NB4 (cell line): Measurements from ENCODE around the gene ITGA1.

Experiments
- DNase-seq: peaks from one replicate; pipeline ENCODE4 v3.0.0; 2010; ENCODE audit warnings: low read depth
- H3K4me3 ChIP-seq: one replicate; pipeline ENCODE4 v1.5.1; 2011; ENCODE audit warnings: mild to moderate bottlenecking, low read depth, low read length, moderate library complexity
- MYC ChIP-seq: IDR thresholded peaks from 2 replicates; pipeline ENCODE4 v1.6.1; 2011; ENCODE audit warnings: low read depth, low read length
- POLR2A ChIP-seq: IDR thresholded peaks from 2 replicates; pipeline ENCODE4 v1.6.1; 2011; ENCODE audit warnings: mild to moderate bottlenecking; ENCODE audit not compliant: insufficient read length; ENCODE audit errors: extremely low read depth
- TF ChIP-seq, protein P1 (sequence below): IDR thresholded peaks from one replicate; pipeline ENCODE4 v1.5.1; 2012; ENCODE audit warnings: low read depth, low read length
- TF ChIP-seq, protein P2 (sequence below): IDR thresholded peaks from 2 replicates; pipeline ENCODE4 v1.6.1; 2011; ENCODE audit warnings: low read depth, low read length

ITGA1 gene

DNA sequence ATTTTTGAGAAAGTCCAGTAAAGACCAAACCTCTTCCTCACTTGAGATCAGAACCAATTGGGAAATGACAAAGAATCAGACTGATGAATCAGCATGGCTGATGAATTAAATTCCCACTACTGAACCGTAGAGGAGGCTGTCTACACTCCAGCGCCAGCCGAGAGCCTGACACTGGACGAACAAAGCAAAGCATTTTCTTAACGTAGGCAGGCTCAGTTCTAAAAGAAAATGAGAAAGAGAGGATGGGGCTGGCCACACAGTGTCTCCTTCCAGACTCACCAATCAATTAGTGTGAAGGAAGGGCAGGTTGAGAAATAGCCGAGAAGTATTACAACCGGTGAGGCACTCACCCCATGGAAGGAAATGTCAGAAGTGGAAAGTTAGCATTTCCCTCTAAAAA is 49.4 kb downstream of the ITGA1 start:
- H3K4me3 ChIP-seq, result no peak overlapping the region
- no peak for TF ChIP-seq MYC
- TF ChIP-seq, protein P1, sequence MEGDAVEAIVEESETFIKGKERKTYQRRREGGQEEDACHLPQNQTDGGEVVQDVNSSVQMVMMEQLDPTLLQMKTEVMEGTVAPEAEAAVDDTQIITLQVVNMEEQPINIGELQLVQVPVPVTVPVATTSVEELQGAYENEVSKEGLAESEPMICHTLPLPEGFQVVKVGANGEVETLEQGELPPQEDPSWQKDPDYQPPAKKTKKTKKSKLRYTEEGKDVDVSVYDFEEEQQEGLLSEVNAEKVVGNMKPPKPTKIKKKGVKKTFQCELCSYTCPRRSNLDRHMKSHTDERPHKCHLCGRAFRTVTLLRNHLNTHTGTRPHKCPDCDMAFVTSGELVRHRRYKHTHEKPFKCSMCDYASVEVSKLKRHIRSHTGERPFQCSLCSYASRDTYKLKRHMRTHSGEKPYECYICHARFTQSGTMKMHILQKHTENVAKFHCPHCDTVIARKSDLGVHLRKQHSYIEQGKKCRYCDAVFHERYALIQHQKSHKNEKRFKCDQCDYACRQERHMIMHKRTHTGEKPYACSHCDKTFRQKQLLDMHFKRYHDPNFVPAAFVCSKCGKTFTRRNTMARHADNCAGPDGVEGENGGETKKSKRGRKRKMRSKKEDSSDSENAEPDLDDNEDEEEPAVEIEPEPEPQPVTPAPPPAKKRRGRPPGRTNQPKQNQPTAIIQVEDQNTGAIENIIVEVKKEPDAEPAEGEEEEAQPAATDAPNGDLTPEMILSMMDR, result no peak
- TF ChIP-seq, protein P2, sequence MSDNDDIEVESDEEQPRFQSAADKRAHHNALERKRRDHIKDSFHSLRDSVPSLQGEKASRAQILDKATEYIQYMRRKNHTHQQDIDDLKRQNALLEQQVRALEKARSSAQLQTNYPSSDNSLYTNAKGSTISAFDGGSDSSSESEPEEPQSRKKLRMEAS, result no peak
- TF ChIP-seq POLR2A, result no peak
- no peak for DNase-seq

- TF ChIP-seq, protein P2, result no peak
- TF ChIP-seq, protein P1, result no peak
- TF ChIP-seq POLR2A, result no peak
- no peak for TF ChIP-seq MYC
- H3K4me3 ChIP-seq, result no peak overlapping the region
- no peak for DNase-seq
Observed at GRCh38 chr5:52837591-52838001, 49.9 kb downstream of the ITGA1 start.

DNA sequence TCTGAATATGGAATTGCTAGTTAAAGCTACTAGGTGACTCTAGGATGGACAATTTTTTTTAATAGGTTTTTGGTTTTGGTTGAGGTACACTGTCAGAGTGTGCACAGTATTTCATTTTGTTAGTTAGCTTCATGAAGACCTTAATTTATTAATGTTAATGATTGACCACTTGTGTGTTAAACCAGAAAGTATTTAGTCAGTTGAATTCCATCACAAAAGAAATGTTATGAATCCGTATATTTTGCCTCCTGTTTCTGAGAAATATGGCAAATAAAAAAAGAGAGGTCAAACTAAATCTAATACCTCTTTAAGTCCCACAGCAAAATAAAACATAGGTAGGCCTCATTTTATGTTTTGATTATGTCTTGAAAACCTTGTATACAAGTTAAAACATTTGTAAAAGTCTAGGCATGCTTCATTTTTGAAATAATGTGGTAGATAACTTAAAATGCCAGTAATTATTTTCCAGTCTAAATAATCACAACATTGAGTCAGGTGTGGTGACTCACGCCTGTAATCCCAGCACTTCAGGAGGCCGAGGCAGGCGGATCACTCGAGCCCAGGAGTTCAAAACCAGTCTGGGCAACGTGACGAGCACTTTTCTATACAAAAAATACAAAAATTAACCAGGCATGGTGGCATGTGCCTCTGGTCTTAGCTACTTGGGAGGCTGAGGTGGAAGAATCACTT is 50.8 kb downstream of the ITGA1 start:
- DNase-seq, result no peak
- TF ChIP-seq MYC, result no peak
- TF ChIP-seq, protein P1, result no peak
- TF ChIP-seq, protein P2, result no peak
- TF ChIP-seq POLR2A, result no peak
- no peak overlapping the region for H3K4me3 ChIP-seq

GRCh38 chr5:52839285-52839684 is 51.6 kb downstream of the ITGA1 start:
- H3K4me3 ChIP-seq, result no peak overlapping the region
- TF ChIP-seq POLR2A, result no peak
- TF ChIP-seq, protein P2, result no peak
- TF ChIP-seq, protein P1, result no peak
- no peak for TF ChIP-seq MYC
- no peak for DNase-seq

GRCh38 chr5:52840277-52841050 is 52.7 kb downstream of the ITGA1 start:
- TF ChIP-seq, protein P2, result no peak
- no peak for TF ChIP-seq MYC
- TF ChIP-seq, protein P1, result no peak
- no peak for TF ChIP-seq POLR2A
- DNase-seq, result no peak
- no peak overlapping the region for H3K4me3 ChIP-seq
